ENCODE results near the gene CALCR. TPM values are rescaled to one million over a fixed set of nuclear protein-coding genes. Genes with fewer than 3 reads are reported as not detected.

CALCR gene
- total RNA-seq, 4 donors from 2014 or later, result not detected

GRCh38 chr7:93551063-93551895 lies 23.2 kb downstream of the CALCR start:
- Histone ChIP-seq H3K4me1 (no peaks in the 10 kb centered on the region), H3K27ac (no peak overlapping the region), H3K4me3 (no peak overlapping the region), H3K36me3 (no peaks in the 10 kb centered on the region), H3K27me3 (no peaks in the 10 kb centered on the region), H3K9me3 (no peaks in the 10 kb centered on the region)
- no peak for DNase-seq
- TF ChIP-seq CTCF (IDR thresholded peaks at IDR 0.05), result peak in 5 of 6 experiments; percentile 11 to 30 (median 28)
- no peak for TF ChIP-seq POLR2A (IDR thresholded peaks at IDR 0.05)

GRCh38 chr7:93547716-93548115 lies 26.8 kb downstream of the CALCR start:
- Histone ChIP-seq H3K27me3 (no peaks in the 10 kb centered on the region), H3K36me3 (no peaks in the 10 kb centered on the region), H3K4me3 (no peak overlapping the region), H3K9me3 (no peaks in the 10 kb centered on the region), H3K4me1 (no peaks in the 10 kb centered on the region), H3K27ac (no peak overlapping the region)
- TF ChIP-seq CTCF (IDR thresholded peaks at IDR 0.05), result no peak
- TF ChIP-seq POLR2A (IDR thresholded peaks at IDR 0.05), result no peak
- no peak for DNase-seq

GRCh38 chr7:93544691-93545090 lies 29.8 kb downstream of the CALCR start:
- no peak overlapping the region for H3K4me3 ChIP-seq
- no peak overlapping the region for H3K27ac ChIP-seq
- no peak for TF ChIP-seq POLR2A (IDR thresholded peaks at IDR 0.05)
- no peak for TF ChIP-seq CTCF (IDR thresholded peaks at IDR 0.05)
- no peaks in the 10 kb centered on the region for H3K36me3 ChIP-seq
- H3K4me1 ChIP-seq, result no peaks in the 10 kb centered on the region
- no peaks in the 10 kb centered on the region for H3K9me3 ChIP-seq
- H3K27me3 ChIP-seq, result no peaks in the 10 kb centered on the region
- no peak for DNase-seq

GRCh38 chr7:93538061-93538460 lies 36.5 kb downstream of the CALCR start:
- no peak for DNase-seq
- H3K36me3 ChIP-seq, result no peaks in the 10 kb centered on the region
- no peak overlapping the region for H3K4me3 ChIP-seq
- H3K27me3 ChIP-seq, result no peaks in the 10 kb centered on the region
- H3K4me1 ChIP-seq, result no peaks in the 10 kb centered on the region
- H3K9me3 ChIP-seq, result no peaks in the 10 kb centered on the region
- TF ChIP-seq CTCF (IDR thresholded peaks at IDR 0.05), result no peak
- TF ChIP-seq POLR2A (IDR thresholded peaks at IDR 0.05), result no peak
- H3K27ac ChIP-seq, result no peak overlapping the region

- no peak for TF ChIP-seq CTCF (IDR thresholded peaks at IDR 0.05)
- no peak for TF ChIP-seq POLR2A (IDR thresholded peaks at IDR 0.05)
- DNase-seq, result no peak
- Histone ChIP-seq H3K9me3 (no peaks in the 10 kb centered on the region), H3K4me1 (no peaks in the 10 kb centered on the region), H3K27me3 (no peaks in the 10 kb centered on the region), H3K27ac (no peak overlapping the region), H3K4me3 (no peak overlapping the region), H3K36me3 (no peaks in the 10 kb centered on the region)
Measured at GRCh38 chr7:93535616-93536015, 38.9 kb downstream of the CALCR start.
